ENCODE results near the gene MDN1. TPM values are rescaled to one million over a fixed set of nuclear protein-coding genes. Genes with fewer than 3 reads are reported as not detected.

The MDN1 gene
- total and polyA plus RNA-seq, 2 of the 4 experiments (the other 2 are of a cell fraction): 7.7 to 26.7 TPM

- Histone ChIP-seq H3K18ac (ENCODE audit: low read depth, low read length) (no peak overlapping the region), H2BK20ac (ENCODE audit: low read depth, low read length) (no peak overlapping the region), H2AFZ (replicated peaks; ENCODE audit: low read length, poor library complexity) (no peak overlapping the region), H4K8ac (ENCODE audit: low read depth in 2 of 2, low read length in 2 of 2) (no peak overlapping the region), H2BK5ac (ENCODE audit: low read depth, low read length, poor library complexity, severe bottlenecking) (no peak overlapping the region), H3K79me1 (ENCODE audit: low read depth in 1 of 2, low read length in 2 of 2) (peaks cover 0 to 3% of the 10 kb centered on the region in 2 experiments; a peak in 2 of 4 replicates), H4K5ac (ENCODE audit: low read depth, low read length) (no peak overlapping the region), H2AK9ac (replicated peaks; ENCODE audit: low read depth, low read length, poor library complexity) (no peak overlapping the region), H3K14ac (replicated peaks; ENCODE audit: low read depth, low read length) (no peak overlapping the region), H2BK120ac (ENCODE audit: low read depth, low read length) (no peak overlapping the region), H3K9me1 (ENCODE audit: insufficient read depth, low read length) (no peaks in the 10 kb centered on the region), H3K9ac (ENCODE audit: low read depth, low read length) (no peak overlapping the region), H2BK15ac (ENCODE audit: low read depth, low read length) (no peak overlapping the region), H4K91ac (ENCODE audit: insufficient read depth, low read depth, low read length) (no peak overlapping the region), H3K36me3 (ENCODE audit: control insufficient read depth, insufficient read depth, low read length) (peaks cover 28% of the 10 kb centered on the region), H3K56ac (ENCODE audit: extremely low read depth, insufficient read depth, low read length) (no peak overlapping the region), H3K4ac (ENCODE audit: low read depth, low read length) (no peak overlapping the region), H3K4me3 (ENCODE audit: insufficient read depth, low read depth, low read length) (no peak overlapping the region), H3K27me3 (ENCODE audit: control insufficient read depth, insufficient read depth, low read length) (no peaks in the 10 kb centered on the region), H3K9me3 (ENCODE audit: control insufficient read depth, insufficient read depth, low read length) (no peaks in the 10 kb centered on the region), H3K27ac (ENCODE audit: insufficient read depth, low read length) (no peak overlapping the region), H2AK5ac (ENCODE audit: low read depth, low read length) (no peak overlapping the region), H3K23ac (ENCODE audit: low read depth, low read length) (no peak overlapping the region), H3K4me1 (ENCODE audit: control insufficient read depth, insufficient read depth, low read length) (no peaks in the 10 kb centered on the region), H3K4me2 (ENCODE audit: low read depth, low read length) (no peak overlapping the region), H4K20me1 (ENCODE audit: insufficient read depth, low read length) (no peaks in the 10 kb centered on the region)
- BruUV-seq (replicated peaks): no TSS peak
- WGBS, 2 experiments (ENCODE audit: extremely low coverage in 2 of 2, insufficient read length in 1 of 2): no CpG with 5 or more reads among the region's 6 CpGs
- dilution Hi-C loops (cut with HindIII; ENCODE audit: low sequenced_read_pairs, unreplicated experiment): no loop called here
- POLR2A ChIA-PET (ENCODE audit: unreplicated experiment): no interaction called here
- intact Hi-C loops (cut with micrococcal nuclease): no loop called here
- ATAC-seq (ENCODE audit: low read depth) (no peak), DNase-seq (no peak)
- in situ Hi-C loops (cut with MboI; ENCODE audit: low sequenced_read_pairs): no loop called here
- TF ChIP-seq ELK1 (IDR thresholded peaks at IDR 0.05; ENCODE audit: borderline replicate concordance, low read depth, low read length) (no peak), MAFK (IDR thresholded peaks at IDR 0.05; ENCODE audit: low read depth, low read length) (peak; percentile 95)
- CTCF ChIA-PET: interaction anchor here (0.6 kb wide), 2 partner anchors 73 to 1195 kb away, joined by 3 to 4 read pairs; no protein-coding TSS in a partner anchor
Observed at GRCh38 chr6:89866024-89866678, 46.6 kb upstream of the MDN1 start.
